Measurements from ENCODE around the gene ABCC8.

The ABCC8 gene

DNA sequence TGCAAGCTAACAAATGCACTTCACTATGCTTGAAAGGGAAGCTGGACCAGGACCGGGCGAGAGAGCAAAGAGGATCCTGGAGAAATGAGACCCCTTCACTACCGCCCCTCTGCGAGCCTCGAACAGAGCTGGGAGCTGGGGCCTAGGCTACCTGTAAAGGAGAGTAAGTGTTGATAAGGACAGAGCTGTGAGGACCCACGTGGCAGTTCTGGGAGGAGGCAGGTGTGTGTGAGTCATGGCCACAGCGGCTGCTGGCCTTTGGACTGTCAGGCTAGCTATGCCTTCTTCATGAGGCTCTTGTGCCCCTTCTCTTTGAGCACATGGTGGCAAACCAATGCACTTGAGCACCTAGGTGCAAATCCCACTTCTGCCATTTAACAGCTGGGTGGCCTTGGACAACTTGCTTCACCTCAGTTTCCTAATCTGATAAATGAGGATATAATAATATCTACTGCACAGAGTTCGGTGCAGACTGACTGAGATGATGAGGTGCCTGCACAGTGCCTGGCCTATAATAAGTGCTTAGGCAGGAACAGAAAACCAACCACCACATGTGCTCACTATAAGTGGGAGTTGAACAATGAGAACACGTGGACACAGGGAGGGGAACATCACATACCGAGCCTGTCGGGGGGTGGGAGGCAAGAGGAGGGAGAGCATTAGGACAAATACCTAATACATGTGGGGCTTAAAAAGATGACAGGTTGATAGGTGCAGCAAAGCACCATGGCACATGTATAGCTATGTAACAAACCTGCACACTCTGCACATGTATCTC lies 52.9 kb downstream of the ABCC8 start:
- DNase-seq (ENCODE audit: low read depth): no peak
- TF ChIP-seq, protein P1, sequence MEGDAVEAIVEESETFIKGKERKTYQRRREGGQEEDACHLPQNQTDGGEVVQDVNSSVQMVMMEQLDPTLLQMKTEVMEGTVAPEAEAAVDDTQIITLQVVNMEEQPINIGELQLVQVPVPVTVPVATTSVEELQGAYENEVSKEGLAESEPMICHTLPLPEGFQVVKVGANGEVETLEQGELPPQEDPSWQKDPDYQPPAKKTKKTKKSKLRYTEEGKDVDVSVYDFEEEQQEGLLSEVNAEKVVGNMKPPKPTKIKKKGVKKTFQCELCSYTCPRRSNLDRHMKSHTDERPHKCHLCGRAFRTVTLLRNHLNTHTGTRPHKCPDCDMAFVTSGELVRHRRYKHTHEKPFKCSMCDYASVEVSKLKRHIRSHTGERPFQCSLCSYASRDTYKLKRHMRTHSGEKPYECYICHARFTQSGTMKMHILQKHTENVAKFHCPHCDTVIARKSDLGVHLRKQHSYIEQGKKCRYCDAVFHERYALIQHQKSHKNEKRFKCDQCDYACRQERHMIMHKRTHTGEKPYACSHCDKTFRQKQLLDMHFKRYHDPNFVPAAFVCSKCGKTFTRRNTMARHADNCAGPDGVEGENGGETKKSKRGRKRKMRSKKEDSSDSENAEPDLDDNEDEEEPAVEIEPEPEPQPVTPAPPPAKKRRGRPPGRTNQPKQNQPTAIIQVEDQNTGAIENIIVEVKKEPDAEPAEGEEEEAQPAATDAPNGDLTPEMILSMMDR (IDR thresholded peaks at IDR 0.05; ENCODE audit: control insufficient read depth, insufficient read depth, low read depth, low read length, missing control alignments): no peak
- no peak overlapping the region for H3K4me3 ChIP-seq (ENCODE audit: control insufficient read depth, low read depth, low read length)

DNA sequence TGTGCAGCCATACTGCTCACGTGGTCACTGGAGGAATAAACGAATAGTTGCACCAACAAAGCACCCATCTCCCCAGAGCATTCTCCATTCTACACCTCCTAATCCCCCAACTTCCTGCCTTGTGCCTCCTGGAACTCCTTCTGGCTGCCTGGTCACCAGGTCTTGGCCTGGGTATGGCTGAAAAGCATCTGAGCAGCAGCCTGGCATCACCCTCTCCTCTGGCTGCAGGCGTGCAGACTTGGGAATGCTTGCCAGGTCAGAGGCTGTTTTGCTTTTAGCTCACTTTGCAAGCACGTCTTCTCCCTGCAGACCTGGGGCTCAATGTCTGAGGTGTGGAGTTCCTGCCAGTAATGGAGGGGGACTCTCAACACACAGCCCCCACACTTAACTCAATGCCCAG lies 54.9 kb downstream of the ABCC8 start:
- no peak for DNase-seq (ENCODE audit: low read depth)
- TF ChIP-seq, protein P1 (IDR thresholded peaks at IDR 0.05; ENCODE audit: control insufficient read depth, insufficient read depth, low read depth, low read length, missing control alignments): no peak
- H3K4me3 ChIP-seq (ENCODE audit: control insufficient read depth, low read depth, low read length): no peak overlapping the region

DNA sequence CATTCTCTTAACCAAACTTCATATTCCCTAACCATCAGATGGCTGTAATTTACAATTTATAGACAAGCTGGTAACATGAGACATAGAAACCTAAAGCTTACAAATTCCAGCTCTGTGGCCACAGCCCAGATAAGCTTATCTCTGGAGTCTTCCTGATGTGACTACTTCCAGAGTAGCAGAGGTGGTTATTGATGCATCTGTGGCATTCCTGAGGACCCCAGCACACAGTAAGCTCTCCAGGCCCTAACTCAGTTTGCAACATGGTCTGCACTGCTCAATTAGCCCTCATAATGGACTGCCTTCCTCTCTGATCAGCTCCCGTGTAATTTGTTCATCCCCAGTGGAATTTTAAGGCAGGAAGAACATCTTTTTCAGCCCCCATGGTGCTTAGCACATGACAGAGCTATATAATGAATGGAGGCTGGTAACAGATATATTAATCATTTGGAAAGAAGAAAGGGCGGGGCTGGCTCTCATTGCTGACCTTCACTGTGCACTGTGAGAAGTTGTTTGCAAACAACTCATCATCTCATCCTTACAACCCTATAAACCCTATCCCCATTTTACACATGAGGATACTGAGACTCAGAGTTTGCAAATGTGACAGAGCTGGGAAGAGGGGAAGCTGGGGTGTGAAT lies 58.1 kb downstream of the ABCC8 start:
- no peak for DNase-seq (ENCODE audit: low read depth)

DNA sequence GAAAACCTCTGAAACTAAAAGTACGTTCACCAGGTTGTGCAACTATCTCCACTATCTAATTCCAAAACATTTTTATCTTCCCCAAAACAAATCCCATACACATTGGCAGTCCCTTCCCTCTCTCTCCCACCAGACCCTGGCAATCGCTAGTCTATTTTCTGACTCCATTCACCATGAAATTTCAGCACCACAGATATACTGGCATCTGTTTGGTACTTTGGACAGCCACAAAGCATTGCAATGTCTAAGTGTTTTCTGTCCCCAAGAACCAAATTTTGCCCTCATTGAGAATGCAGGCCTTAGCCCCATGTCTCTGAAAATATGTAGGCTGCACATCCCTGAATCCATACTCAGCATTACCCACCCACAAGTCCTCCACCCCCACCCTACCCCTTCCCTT lies 60.2 kb downstream of the ABCC8 start:
- no peak for DNase-seq (ENCODE audit: low read depth)
- H3K4me3 ChIP-seq (ENCODE audit: control insufficient read depth, low read depth, low read length): no peak overlapping the region
- TF ChIP-seq, protein P1 (IDR thresholded peaks at IDR 0.05; ENCODE audit: control insufficient read depth, insufficient read depth, low read depth, low read length, missing control alignments): no peak

More for the DNA sequence above, 58.1 kb downstream of the ABCC8 start:
- TF ChIP-seq, protein P1 (IDR thresholded peaks at IDR 0.05; ENCODE audit: control insufficient read depth, insufficient read depth, low read depth, low read length, missing control alignments): no peak
- H3K4me3 ChIP-seq (ENCODE audit: control insufficient read depth, low read depth, low read length): no peak overlapping the region

DNA sequence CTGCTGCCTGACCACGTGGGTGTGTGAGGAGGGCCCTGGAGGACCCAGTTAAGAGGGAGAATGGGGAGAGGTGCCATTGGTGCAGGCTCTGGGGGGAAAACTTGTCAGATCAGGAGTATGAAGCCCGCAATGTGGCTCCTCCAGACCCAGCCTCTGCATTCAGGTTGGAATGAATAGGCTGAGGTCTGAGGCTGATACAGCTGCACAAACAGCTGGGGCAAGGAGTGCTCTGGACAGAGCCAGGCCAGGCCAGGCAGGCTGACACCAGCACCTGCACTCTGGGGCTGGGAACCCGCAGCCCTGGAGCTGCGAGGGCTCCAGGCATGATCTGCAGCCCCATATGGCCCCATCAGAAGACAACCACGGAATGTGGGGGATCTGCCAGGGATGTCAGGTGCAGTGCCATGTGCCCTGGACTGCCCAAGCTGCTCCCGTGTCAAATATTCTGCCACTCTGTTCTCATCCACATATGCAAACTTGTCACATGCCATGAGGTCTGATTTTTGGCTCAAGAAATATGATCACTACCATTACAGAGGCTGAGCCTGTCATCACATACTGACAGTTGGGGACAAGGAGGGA lies 61.0 kb downstream of the ABCC8 start:
- TF ChIP-seq, protein P1 (IDR thresholded peaks at IDR 0.05; ENCODE audit: control insufficient read depth, insufficient read depth, low read depth, low read length, missing control alignments): no peak
- H3K4me3 ChIP-seq (ENCODE audit: control insufficient read depth, low read depth, low read length): no peak overlapping the region
- DNase-seq (ENCODE audit: low read depth): no peak

DNA sequence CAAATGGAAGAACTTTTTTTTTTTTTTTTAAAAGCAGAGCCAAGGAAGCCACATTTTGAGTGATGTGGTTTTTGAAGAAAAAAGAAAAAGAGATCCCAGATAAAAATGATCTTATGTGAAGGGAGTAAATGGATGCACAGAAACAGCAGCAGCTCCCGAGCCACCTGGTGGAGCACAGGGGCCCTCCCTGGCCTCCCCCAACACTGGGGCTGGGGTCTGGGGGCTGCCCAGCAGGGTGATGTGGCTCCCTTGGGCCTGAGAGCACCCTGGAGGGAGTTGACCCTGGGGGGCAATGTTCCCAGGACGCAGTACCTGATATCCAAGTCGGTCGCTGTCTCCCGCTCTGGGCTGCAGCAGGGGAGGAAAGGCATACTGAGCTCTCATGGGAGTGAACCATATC lies 61.7 kb downstream of the ABCC8 start:
- TF ChIP-seq, protein P1 (IDR thresholded peaks at IDR 0.05; ENCODE audit: control insufficient read depth, insufficient read depth, low read depth, low read length, missing control alignments): no peak
- no peak for DNase-seq (ENCODE audit: low read depth)
- H3K4me3 ChIP-seq (ENCODE audit: control insufficient read depth, low read depth, low read length): no peak overlapping the region

Data from AG09309 (cell line).